Heart right ventricle (tissue), 16 donors: ENCODE measurements around the gene AOAH. TPM values are rescaled to one million over a fixed set of nuclear protein-coding genes. Genes with fewer than 3 reads are reported as not detected.

Source experiments
- ATAC-seq, 8 donors: fragments of 200-7000 bp; cut with Tn5 transposase; one replicate each; pipeline ENCODE4 v1.9.1; 2020; ENCODE audit warnings: mild to moderate bottlenecking in 8 of 8, moderate library complexity in 8 of 8, moderate number of reproducible peaks in 1 of 8
- DNase-seq, 2 donors: peaks; one replicate each; pipeline ENCODE4 v3.0.0-alpha.2; 2020
- H3K27ac ChIP-seq, 10 donors: fragments of 200-600 bp; sonication (generic) in 2 of 10; one replicate each; pipeline versions ENCODE4 v1.5.0 to v1.8.0; 2020 to 2022; ENCODE audit warnings: mild to moderate bottlenecking in 3 of 10
- H3K27me3 ChIP-seq, 7 donors: fragments of 200-600 bp; one replicate each; pipeline ENCODE4 v1.8.0; 2021 to 2022; ENCODE audit warnings: mild to moderate bottlenecking in 2 of 7
- H3K36me3 ChIP-seq, 9 donors: fragments of 200-600 bp; sonication (generic) in 1 of 9; one replicate each; pipeline versions ENCODE4 v1.5.0 to v1.8.0; 2020 to 2022; ENCODE audit warnings: mild to moderate bottlenecking in 2 of 9
- H3K4me1 ChIP-seq, 9 donors: fragments of 200-600 bp; sonication (generic) in 1 of 9; one replicate each; pipeline versions ENCODE4 v1.5.0 to v1.8.0; 2020 to 2022; ENCODE audit warnings: mild to moderate bottlenecking in 4 of 9
- H3K4me3 ChIP-seq, 10 donors: fragments of 200-600 bp; sonication (generic) in 2 of 10; one replicate each; pipeline versions ENCODE4 v1.5.0 to v1.8.0; 2020 to 2022; ENCODE audit warnings: mild to moderate bottlenecking in 7 of 10, moderate library complexity in 2 of 10
- H3K9me3 ChIP-seq, 11 donors: fragments of 200-600 bp in 10 of 11; sonication (generic) in 2 of 11; one replicate each; pipeline versions ENCODE4 v1.5.0 to v1.8.0; 2013 to 2022; ENCODE audit warnings: mild to moderate bottlenecking in 2 of 11, control low read depth in 1 of 11, moderate library complexity in 1 of 11
- CTCF ChIP-seq, 9 donors: fragments of 200-600 bp; sonication (generic) in 2 of 9; IDR thresholded peaks; one replicate each; pipeline versions ENCODE4 v1.5.0 to v1.8.0; 2021 to 2022; ENCODE audit warnings: antibody characterized with exemption in 9 of 9, mild to moderate bottlenecking in 5 of 9, moderate library complexity in 1 of 9
- WGBS, 2 donors: extraction: QIAGEN DNeasy Blood & Tissue Kit; methylation state at CpG; one replicate each; pipeline ENCODE4 v1.1.7; 2013; ENCODE audit warnings: inconsistent platforms in 1 of 2; 5-methylcytosine and 5-hydroxymethylcytosine counted together
- intact Hi-C, 10 donors: fragments of 100-400 bp; cut with DNase I; formaldehyde crosslinking; loops; one replicate each; pipeline versions ENCODE4 v1.11.1 to v1.14.2; 2022
- polyA plus RNA-seq, 2 donors: library from polyadenylated mRNA; stranded (reverse); fragments of 200-250 nt; gene quantifications; one replicate each; pipeline ENCODE4 v1.2.3, GENCODE V29; 2013
- total RNA-seq, 10 donors: library from RNA; stranded (reverse); fragmentation: NEBNext Ultra II Directional in 3 of 10; extraction: Animal tissue kit (Norgen Biotek cat#: 25700) in 3 of 10; gene quantifications; one replicate each; pipeline versions ENCODE4 v1.2.1 to v1.2.4, GENCODE V29; 2021 to 2023
- donor health status: Arrhythmogenic right ventricular cardiomyopathy.
- donor health status: ischemic (EF 13 %, LVEDD 7.1; RV severe dilation, severe dysfunction).
- donor health status: healthy with polysubstance abuse.
- donor health status: DM: no; HTN: yes; CAD: no.
- donor health status: DM: no; HTN: no; CAD: no.
- donor health status: ischemic (EF 25% LVEDD 6.9; RV normal size, moderate dysfunction).
- donor health status: ischemic (EF 25% LVEDD 5.7; RV mildly dilated, moderate dysfunction).
- donor health status: healthy.
- donor health status: DM: yes; HTN: yes; CAD: no.
- donor health status: Ischemic cardiomyopathy.
- donor health status: ischemic (EF 35%, LVEDD 5.7; RV mildly dilated, moderate dysfunction).
- donor health status: nonischemic (EF 11% LVEDD 7.7; RV severe dilation, severe dysfunction).
- donor health status: DM: yes; HTN: yes; CAD: no.
- donor health status: PGD.
- donor health status: ischemic (EF 29% LVEDD 5.4; RV normal size, mild dysfunction).
- donor health status: nonischemic (EF 23%, LVEDD 6.1; RV moderate dilation, normal function).

AOAH gene
- total and polyA plus RNA-seq, 12 donors: 0.70 to 19.5 (median 1.6) TPM

GRCh38 chr7:36633377-36633776 is 90.9 kb downstream of the AOAH start:
- Histone ChIP-seq H3K9me3 (no peaks in the 10 kb centered on the region), H3K27ac (no peak overlapping the region), H3K36me3 (peaks cover 0 to 83% (median 0%) of the 10 kb centered on the region in 9 donors), H3K4me1 (no peaks in the 10 kb centered on the region), H3K27me3 (peaks cover 0 to 6% (median 0%) of the 10 kb centered on the region in 7 donors), H3K4me3 (no peak overlapping the region)
- intact Hi-C loops: no loop called here
- DNase-seq (no peak), ATAC-seq (no peak)
- no peak for TF ChIP-seq CTCF (IDR thresholded peaks at IDR 0.05)
- 82 to 84% methylated on average over 9 of the region's 9 CpGs for WGBS, 2 donors

GRCh38 chr7:36630112-36630650 is 94.1 kb downstream of the AOAH start:
- Histone ChIP-seq H3K9me3 (no peaks in the 10 kb centered on the region), H3K27me3 (peaks cover 0 to 6% (median 0%) of the 10 kb centered on the region in 7 donors), H3K4me3 (no peak overlapping the region), H3K4me1 (peaks cover 0 to 11% (median 0%) of the 10 kb centered on the region in 9 donors), H3K36me3 (peaks cover 0 to 57% (median 0%) of the 10 kb centered on the region in 9 donors), H3K27ac (no peak overlapping the region)
- WGBS, 2 donors: 79 to 85% methylated on average over 6 of the region's 6 CpGs
- no peak for TF ChIP-seq CTCF (IDR thresholded peaks at IDR 0.05)
- ATAC-seq (no peak), DNase-seq (no peak)
- intact Hi-C loops: no loop called here

- intact Hi-C loops: no loop called here
- Histone ChIP-seq H3K4me1 (peaks cover 0 to 19% (median 0%) of the 10 kb centered on the region in 9 donors), H3K27ac (no peak overlapping the region), H3K9me3 (no peaks in the 10 kb centered on the region), H3K27me3 (peaks cover 0 to 6% (median 0%) of the 10 kb centered on the region in 7 donors), H3K4me3 (no peak overlapping the region), H3K36me3 (peaks cover 0 to 54% (median 0%) of the 10 kb centered on the region in 9 donors)
- DNase-seq: no peak
- TF ChIP-seq CTCF (IDR thresholded peaks at IDR 0.05): no peak
- ATAC-seq: no peak
- 50 to 57% methylated on average over 1 of the region's 1 CpG for WGBS, 2 donors
These were observed 94.9 kb downstream of the AOAH start for GRCh38 chr7:36629351-36629750.

GRCh38 chr7:36627836-36628235 is 96.5 kb downstream of the AOAH start:
- Histone ChIP-seq H3K27me3 (peaks cover 0 to 6% (median 0%) of the 10 kb centered on the region in 7 donors), H3K4me3 (no peak overlapping the region), H3K27ac (no peak overlapping the region), H3K9me3 (no peaks in the 10 kb centered on the region), H3K4me1 (peaks cover 0 to 28% (median 0%) of the 10 kb centered on the region in 9 donors), H3K36me3 (peaks cover 0 to 42% (median 0%) of the 10 kb centered on the region in 9 donors)
- no peak for TF ChIP-seq CTCF (IDR thresholded peaks at IDR 0.05)
- no peak for ATAC-seq
- intact Hi-C loops: no loop called here
- 90% methylated on average over 6 of the region's 6 CpGs for WGBS, 2 donors
- DNase-seq: no peak
